Measurements from ENCODE around the gene CHRDL2. TPM values are rescaled to one million over a fixed set of nuclear protein-coding genes. Genes with fewer than 3 reads are reported as not detected.

CHRDL2 gene
- total and polyA plus RNA-seq, 2 donors (not counting 3 experiments of a cell fraction or from before 2014, with no cell fraction given): not detected

GRCh38 chr11:74766905-74767304 is 35.7 kb upstream of the CHRDL2 start:
- H3K4me1 ChIP-seq (ENCODE audit: control insufficient read depth, extremely low read depth, insufficient read depth, low read length): peaks cover 20% of the 10 kb centered on the region
- no peak overlapping the region for H3K4me2 ChIP-seq (ENCODE audit: insufficient read depth, low read length)
- peaks cover 6% of the 10 kb centered on the region for H4K20me1 ChIP-seq (replicated peaks; ENCODE audit: control insufficient read depth, extremely low read depth, insufficient read depth, low read length)
- no peak for DNase-seq (ENCODE audit: low read depth, low spot score)
- H3K27me3 ChIP-seq (ENCODE audit: control insufficient read depth in 2 of 2, insufficient read depth in 2 of 2, low read length in 2 of 2): no peaks in the 10 kb centered on the region
- ChIA-PET POLR2A (no interaction called here), CTCF (no interaction called here)
- no peak for FAIRE-seq
- TF ChIP-seq MYC (IDR thresholded peaks at IDR 0.05; ENCODE audit: low read depth, low read length) (no peak), JUN (IDR thresholded peaks at IDR 0.05; ENCODE audit: borderline replicate concordance, insufficient read depth, insufficient read length, low read depth) (no peak), POLR2A (IDR thresholded peaks at IDR 0.05; ENCODE audit: low read depth, low read length) (no peak), POLR2AphosphoS5 (IDR thresholded peaks at IDR 0.05; ENCODE audit: insufficient read depth, low read depth, low read length) (no peak), GATA2 (IDR thresholded peaks at IDR 0.05; ENCODE audit: insufficient read depth, insufficient read length, low read depth, low read length) (no peak), MAX (IDR thresholded peaks at IDR 0.05; ENCODE audit: insufficient read depth, insufficient read length) (no peak), FOS (IDR thresholded peaks at IDR 0.05; ENCODE audit: borderline replicate concordance, insufficient read depth, low read length) (no peak), EZH2 (IDR thresholded peaks at IDR 0.05; ENCODE audit: borderline replicate concordance, low read depth, low read length, severe bottlenecking) (no peak), CTCF (IDR thresholded peaks at IDR 0.05; ENCODE audit: extremely low read depth in 1 of 2, insufficient read depth in 1 of 2, low read depth in 1 of 2, low read length in 2 of 2) (no peak)
- H3K4me3 ChIP-seq (replicated peaks in 1 of 3; ENCODE audit: insufficient read depth in 1 of 3, low read depth in 1 of 3, low read length in 3 of 3): no peak overlapping the region
- no peak overlapping the region for H2AFZ ChIP-seq (ENCODE audit: low read depth, low read length)
- H3K36me3 ChIP-seq (ENCODE audit: control insufficient read depth in 2 of 2, extremely low read depth in 1 of 2, insufficient read depth in 2 of 2, low read length in 2 of 2): no peaks in the 10 kb centered on the region
- H3K9me1 ChIP-seq (replicated peaks; ENCODE audit: control insufficient read depth, extremely low read depth, insufficient read depth, low read length): no peaks in the 10 kb centered on the region
- peaks cover 43% of the 10 kb centered on the region for H3K79me2 ChIP-seq (ENCODE audit: control insufficient read depth, insufficient read depth, low read length)
- H3K27ac ChIP-seq (ENCODE audit: insufficient read depth, low read depth, low read length): no peak overlapping the region
- intact Hi-C loops (cut with micrococcal nuclease) (no loop called here), dilution Hi-C loops (cut with MboI; ENCODE audit: extremely low pct_ligation_motif_present, low sequenced_read_pairs) (no loop called here)
- BruUV-seq (replicated peaks): no TSS peak
- no peak overlapping the region for H3K9ac ChIP-seq (replicated peaks; ENCODE audit: extremely low read depth, insufficient read depth, low read length)
- no peaks in the 10 kb centered on the region for H3K9me3 ChIP-seq (replicated peaks; ENCODE audit: control insufficient read depth, insufficient read depth, low read length)
